WTC11 (cell line): ENCODE measurements around the gene SLC6A5.

ENCODE experiments used
- AR ChIP-seq: fragments of 250-450 bp; sonication (Bioruptor Pico); IDR thresholded peaks from 2 replicates; pipeline ENCODE4 v1.9.0; 2021; ENCODE audit warnings: mild to moderate bottlenecking
- ATF2 ChIP-seq: sonication (generic); formaldehyde crosslinking; IDR thresholded peaks from 2 replicates; pipeline ENCODE4 v1.8.1; 2022; ENCODE audit warnings: low read depth, missing genetic modification reagents, borderline replicate concordance
- CTCF ChIP-seq: fragments of 200-600 bp; IDR thresholded peaks from 2 replicates; pipeline ENCODE4 v1.8.0; 2022; ENCODE audit warnings: antibody characterized with exemption
- JAZF1 ChIP-seq: fragments of 250-450 bp; sonication (Bioruptor Pico); IDR thresholded peaks from 2 replicates; pipeline ENCODE4 v1.9.0; 2021; ENCODE audit warnings: moderate library complexity, mild to moderate bottlenecking, inconsistent platforms
- MAX ChIP-seq: sonication (generic); formaldehyde crosslinking; IDR thresholded peaks from 2 replicates; pipeline ENCODE4 v1.8.0; 2022; ENCODE audit warnings: mild to moderate bottlenecking, missing genetic modification reagents
- PREB ChIP-seq: sonication (generic); formaldehyde crosslinking; IDR thresholded peaks from 2 replicates; pipeline ENCODE4 v1.8.1; 2022; ENCODE audit warnings: mild to moderate bottlenecking, missing genetic modification reagents, moderate library complexity, borderline replicate concordance
- PRRX2 ChIP-seq: fragments of 250-450 bp; sonication (Bioruptor Pico); IDR thresholded peaks from 2 replicates; pipeline ENCODE4 v1.8.0; 2021; ENCODE audit warnings: mild to moderate bottlenecking
- SP1 ChIP-seq: sonication (generic); formaldehyde crosslinking; conservative IDR thresholded peaks from 2 replicates; pipeline ENCODE4 v1.8.1; 2022; ENCODE audit warnings: missing genetic modification reagents
- USF2 ChIP-seq: sonication (generic); formaldehyde crosslinking; IDR thresholded peaks from 2 replicates; pipeline ENCODE4 v1.8.1; 2023; ENCODE audit warnings: mild to moderate bottlenecking, missing genetic modification reagents, moderate library complexity
- ZBTB43 ChIP-seq: sonication (generic); formaldehyde crosslinking; IDR thresholded peaks from 2 replicates; pipeline ENCODE4 v1.8.1; 2023; ENCODE audit warnings: mild to moderate bottlenecking, missing genetic modification reagents
- ZNF121 ChIP-seq: sonication (generic); formaldehyde crosslinking; IDR thresholded peaks from 2 replicates; pipeline ENCODE4 v1.8.0; 2023; ENCODE audit warnings: missing genetic modification reagents
- ZNF138 ChIP-seq: sonication (generic); formaldehyde crosslinking; conservative IDR thresholded peaks from 2 replicates; pipeline ENCODE4 v1.8.1; 2022; ENCODE audit warnings: mild to moderate bottlenecking, moderate library complexity, missing genetic modification reagents
- ZNF423 ChIP-seq: fragments of 250-450 bp; sonication (Bioruptor Pico); IDR thresholded peaks from 2 replicates; pipeline ENCODE4 v2.1.2; 2022; ENCODE audit warnings: mild to moderate bottlenecking, moderate library complexity

- no peak for TF ChIP-seq CTCF
- TF ChIP-seq ZNF138 (CRISPR knock-in tag), result no peak
- no peak for TF ChIP-seq SP1
- no peak for TF ChIP-seq ZNF423
- TF ChIP-seq MAX (CRISPR knock-in tag), result no peak; the same call in 1 of the 2 replicates
- TF ChIP-seq ZBTB43 (CRISPR knock-in tag), result no peak
- TF ChIP-seq JAZF1 (CRISPR knock-in tag), result no peak
- TF ChIP-seq ZNF121, result no peak
- TF ChIP-seq AR (CRISPR knock-in tag), result no peak
- no peak for TF ChIP-seq ATF2 (CRISPR knock-in tag)
- TF ChIP-seq PREB, result no peak
- no peak for TF ChIP-seq USF2
- TF ChIP-seq PRRX2 (CRISPR knock-in tag), result no peak
Observed at GRCh38 chr11:20597154-20597679, 2.2 kb upstream of the SLC6A5 start.
